GM19025 (cell line): ENCODE data around the gene LDLRAD3.
"Not testable (repeated sequence)": the region's sequence is repeated elsewhere in the genome, so short reads cannot be mapped to it uniquely, and the experiment has no call there.

Experiments
- ATAC-seq: cut with Tn5 transposase; IDR thresholded peaks from one replicate; pipeline ENCODE4 v1.9.1; 2021; ENCODE audit warnings: mild to moderate bottlenecking, low read depth, moderate library complexity; ENCODE audit not compliant: unreplicated experiment

The LDLRAD3 gene

GRCh38 chr11:36189735-36190134, 245.9 kb downstream of the LDLRAD3 start:
- ATAC-seq, result not testable (repeated sequence)

- no peak for ATAC-seq
Observed at GRCh38 chr11:36191941-36192340, 248.1 kb downstream of the LDLRAD3 start.

GRCh38 chr11:36192425-36193289, 248.8 kb downstream of the LDLRAD3 start:
- ATAC-seq, result no peak

GRCh38 chr11:36193290-36193619, 249.4 kb downstream of the LDLRAD3 start:
- ATAC-seq, result no peak

GRCh38 chr11:36193721-36194120, 249.9 kb downstream of the LDLRAD3 start:
- no peak for ATAC-seq

GRCh38 chr11:36195496-36196354, 251.9 kb downstream of the LDLRAD3 start:
- ATAC-seq, result no peak

- no peak for ATAC-seq
Observed at GRCh38 chr11:36196411-36196998, 252.6 kb downstream of the LDLRAD3 start.

GRCh38 chr11:36201411-36201810, 257.5 kb downstream of the LDLRAD3 start:
- no peak for ATAC-seq

- ATAC-seq, result no peak
Observed at GRCh38 chr11:36205536-36205935, 261.7 kb downstream of the LDLRAD3 start.

GRCh38 chr11:36210529-36210928, 266.7 kb downstream of the LDLRAD3 start:
- ATAC-seq, result no peak

- ATAC-seq, result no peak
Observed at GRCh38 chr11:36211761-36212430, 268.0 kb downstream of the LDLRAD3 start.

- no peak for ATAC-seq
Observed at GRCh38 chr11:36212564-36213392, 268.9 kb downstream of the LDLRAD3 start.

- no peak for ATAC-seq
Observed at GRCh38 chr11:36213393-36213840, 269.6 kb downstream of the LDLRAD3 start.

GRCh38 chr11:36214480-36214879, 270.6 kb downstream of the LDLRAD3 start:
- ATAC-seq, result no peak

GRCh38 chr11:36214976-36215692, 271.3 kb downstream of the LDLRAD3 start:
- no peak for ATAC-seq

- ATAC-seq, result no peak
Observed at GRCh38 chr11:36215693-36216060, 271.8 kb downstream of the LDLRAD3 start.

- ATAC-seq, result no peak
Observed at GRCh38 chr11:36216061-36216615, 272.3 kb downstream of the LDLRAD3 start.

- no peak for ATAC-seq
Observed at GRCh38 chr11:36218283-36218921, 274.5 kb downstream of the LDLRAD3 start.
